HG03097 (cell line): ENCODE data around the gene PACSIN2.
"Not testable (repeated sequence)": the region's sequence is repeated elsewhere in the genome, so short reads cannot be mapped to it uniquely, and the experiment has no call there.

Experiments
- ATAC-seq: cut with Tn5 transposase; IDR thresholded peaks from one replicate; pipeline ENCODE4 v1.9.1; 2021; ENCODE audit not compliant: unreplicated experiment, low FRiP score

The PACSIN2 gene

DNA sequence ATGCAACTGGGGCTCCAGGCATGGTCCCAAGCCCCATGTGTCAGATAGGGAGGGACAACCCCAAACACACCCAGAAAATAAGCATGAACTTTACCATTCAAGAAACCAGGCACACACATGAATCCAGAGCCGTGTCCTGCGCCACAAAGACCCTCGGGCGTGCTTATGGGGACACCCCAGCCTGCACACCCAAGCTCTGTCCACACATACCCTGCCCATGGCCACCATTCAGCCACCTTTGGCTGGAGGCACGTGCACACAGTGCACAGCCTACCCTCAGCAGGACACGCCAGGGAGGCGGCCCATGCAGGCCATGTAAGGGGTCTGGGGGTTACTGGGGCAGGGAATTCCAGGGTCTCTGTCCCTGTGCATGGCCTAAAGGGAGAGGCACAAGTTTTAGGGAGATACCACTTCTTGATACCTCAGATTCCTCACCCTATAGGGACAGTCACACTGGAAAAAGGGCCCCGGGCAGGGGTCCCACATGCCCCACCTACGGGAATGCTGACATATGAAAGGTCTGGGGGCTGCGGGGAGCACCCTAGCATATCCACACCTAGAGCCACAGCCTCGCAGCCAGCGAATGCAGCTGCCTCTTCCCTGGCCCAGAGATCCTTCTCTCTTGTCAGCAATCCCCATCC, 20.6 kb downstream of the PACSIN2 start:
- ATAC-seq: no peak

DNA sequence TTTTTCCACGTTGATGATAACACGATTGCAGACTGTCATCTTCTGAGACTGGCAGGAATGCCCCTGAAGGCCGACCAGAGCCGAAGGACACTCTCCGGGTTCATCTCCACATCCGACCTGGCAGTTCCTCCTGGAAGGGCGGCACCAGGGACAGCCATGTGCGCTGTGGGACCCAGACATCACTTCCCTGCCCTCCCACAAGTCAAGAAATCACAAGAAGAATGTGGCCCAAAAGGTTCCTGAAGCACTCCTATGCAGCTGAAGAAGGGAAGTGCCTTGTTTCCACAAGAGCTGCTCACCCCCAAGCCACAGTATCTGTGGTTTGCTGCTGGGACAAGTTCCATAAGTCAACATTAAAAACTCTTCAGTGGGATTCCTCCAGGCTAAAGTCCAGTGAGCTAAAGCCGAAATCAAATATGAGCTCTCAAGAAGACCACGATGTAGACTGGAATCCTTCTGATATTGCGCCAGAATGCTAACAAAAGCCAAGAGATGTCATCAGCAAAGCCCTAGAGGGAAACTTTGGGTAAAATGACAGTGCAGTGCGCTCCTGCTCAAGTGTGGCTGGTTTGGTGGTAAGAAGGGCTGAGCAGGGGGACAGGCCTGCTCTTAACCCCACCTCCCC, 21.2 kb downstream of the PACSIN2 start:
- no peak for ATAC-seq

DNA sequence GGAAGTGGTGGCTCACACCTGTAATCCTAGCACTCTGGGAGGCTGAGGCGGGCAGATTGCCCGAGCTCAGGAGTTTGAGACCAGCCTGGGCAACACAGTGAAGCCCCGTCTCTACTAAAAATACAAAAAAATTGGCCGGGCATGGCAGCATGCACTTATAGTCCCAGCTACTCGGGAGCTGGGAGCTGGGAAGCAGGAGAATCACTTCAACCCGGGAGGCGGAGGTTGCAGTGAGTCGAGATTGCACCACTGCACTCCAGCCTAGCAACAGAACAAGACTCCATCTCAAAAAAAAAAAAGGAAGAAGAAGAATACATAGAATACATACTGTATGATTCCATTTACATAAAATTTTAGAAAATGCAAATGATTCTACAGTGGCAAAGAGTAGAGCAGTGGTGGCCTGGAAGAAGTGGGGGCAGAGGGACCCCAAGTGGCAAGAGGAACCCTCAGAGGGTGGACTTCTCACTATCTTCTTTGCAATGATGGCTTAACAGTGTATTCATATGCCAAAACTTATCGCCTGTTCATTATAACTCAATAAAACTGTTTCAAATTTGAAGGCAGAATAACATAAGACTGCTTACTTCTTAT, 22.0 kb downstream of the PACSIN2 start:
- ATAC-seq: no peak

DNA sequence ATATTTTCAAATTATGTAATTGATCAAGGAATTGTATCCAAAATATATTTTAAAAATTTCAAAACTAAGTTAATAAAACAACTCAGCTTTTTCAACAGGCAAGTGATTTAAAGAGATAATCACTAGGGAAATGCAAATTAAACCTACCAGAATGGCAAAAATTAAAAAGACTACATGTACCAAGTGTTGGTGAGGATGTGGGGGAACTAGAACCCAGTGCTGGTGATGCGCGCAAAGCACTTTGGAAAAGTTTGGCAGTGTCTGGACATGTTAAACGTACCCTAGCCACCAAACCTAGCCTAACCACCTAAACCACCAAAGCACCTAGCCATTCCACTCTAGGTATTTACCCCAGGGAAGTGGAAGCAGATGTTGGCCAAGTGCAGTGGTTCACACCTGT, 22.9 kb downstream of the PACSIN2 start:
- no peak for ATAC-seq

DNA sequence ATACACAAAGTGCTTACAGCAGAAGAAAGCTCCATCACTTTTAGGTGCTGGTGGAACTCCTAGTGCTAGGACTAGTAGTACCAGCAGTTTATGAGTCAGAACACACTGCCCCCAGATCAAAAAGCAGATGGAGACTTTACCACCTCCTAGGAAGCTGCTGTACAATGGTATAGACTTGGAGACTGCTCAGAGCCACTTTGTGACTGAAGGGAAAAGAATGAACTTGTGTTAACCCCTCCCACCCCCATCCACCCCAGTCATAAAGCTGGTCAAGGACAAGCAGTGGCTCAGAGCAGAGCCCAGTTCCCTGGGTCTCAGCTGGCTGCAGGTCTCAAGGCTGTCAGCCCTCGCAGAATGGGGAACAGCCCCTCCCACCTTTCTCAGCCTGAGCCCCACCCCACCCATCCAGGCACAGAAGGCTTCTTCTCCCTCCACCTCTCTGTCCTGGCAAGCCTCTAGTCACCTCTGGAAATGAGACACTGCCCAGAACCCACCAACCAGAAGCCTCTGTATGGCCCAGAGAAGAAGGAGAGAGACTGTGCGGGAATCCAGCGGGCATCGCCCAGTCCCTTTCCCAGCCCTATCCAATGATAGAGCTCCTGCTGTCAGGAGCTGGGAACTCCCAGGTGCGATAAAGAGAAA, 23.8 kb downstream of the PACSIN2 start:
- ATAC-seq: no peak

DNA sequence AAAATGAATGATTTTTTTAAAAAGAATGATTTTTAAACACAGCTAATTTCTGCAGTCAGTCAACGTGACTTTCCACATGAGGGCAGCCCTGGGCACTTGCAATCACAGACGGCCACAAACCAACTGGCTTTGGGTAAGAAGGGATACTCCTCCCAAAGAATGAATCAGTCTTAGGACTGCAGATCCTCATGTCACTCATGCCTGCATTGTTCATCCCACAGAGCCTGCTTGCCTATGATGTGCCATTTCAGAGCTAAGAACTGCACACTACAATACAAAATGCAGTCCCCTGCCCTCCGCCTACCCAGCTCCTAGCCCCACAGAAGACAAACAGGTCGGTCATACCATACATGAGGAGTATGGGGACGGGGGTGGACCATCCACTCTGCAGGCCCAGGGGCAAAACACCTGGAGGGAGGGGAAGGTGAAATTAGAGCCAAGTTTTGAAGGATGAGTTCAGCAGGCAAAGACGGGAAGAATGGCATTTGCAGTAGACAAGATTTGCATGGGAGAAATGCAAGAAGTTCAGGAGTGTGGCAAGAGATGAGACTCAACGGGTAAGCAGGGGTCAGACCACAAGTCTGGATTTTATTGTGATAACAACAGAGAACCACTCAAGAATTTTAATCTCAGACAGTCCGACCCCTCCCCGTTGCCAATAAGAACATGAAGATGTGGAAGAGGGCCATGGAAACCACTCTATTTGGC, 24.7 kb downstream of the PACSIN2 start:
- ATAC-seq: no peak

DNA sequence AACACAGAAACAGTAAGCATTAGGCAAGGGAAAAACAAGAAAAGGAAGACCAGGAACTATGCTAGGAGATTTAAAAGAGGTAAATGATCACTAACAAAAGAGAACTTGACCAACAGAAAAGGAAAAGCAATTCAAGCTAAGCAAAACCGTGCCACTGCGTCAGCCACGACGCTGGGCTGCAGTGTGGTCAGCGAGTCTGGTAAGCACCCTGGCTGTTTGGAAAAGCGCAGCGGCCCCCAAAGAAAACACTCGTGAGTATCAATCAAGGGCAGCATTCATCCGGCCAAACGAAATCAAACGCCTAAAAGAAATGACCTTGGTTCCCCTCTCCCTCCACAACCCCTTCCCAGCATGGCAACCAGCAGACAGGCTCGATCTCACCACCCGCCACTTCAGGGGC, 28.8 kb downstream of the PACSIN2 start:
- ATAC-seq: no peak

DNA sequence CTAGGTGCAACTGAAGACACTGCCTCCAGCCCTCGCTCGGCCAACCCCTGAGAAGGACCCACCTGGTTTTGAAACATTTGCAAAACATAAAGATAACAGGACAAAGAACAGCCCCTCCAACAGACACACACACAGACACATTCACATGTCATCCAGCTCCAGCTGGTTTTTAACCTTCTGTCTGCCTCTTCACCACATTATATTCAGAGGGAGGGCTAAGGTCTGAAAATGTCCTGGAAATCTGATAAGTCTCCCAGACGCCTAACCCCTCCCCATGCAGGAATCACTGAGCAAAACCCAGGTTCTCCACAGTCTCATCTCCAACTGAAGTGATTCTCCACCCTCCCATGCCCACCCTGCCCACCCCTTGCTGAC, 29.4 kb downstream of the PACSIN2 start:
- ATAC-seq: no peak

DNA sequence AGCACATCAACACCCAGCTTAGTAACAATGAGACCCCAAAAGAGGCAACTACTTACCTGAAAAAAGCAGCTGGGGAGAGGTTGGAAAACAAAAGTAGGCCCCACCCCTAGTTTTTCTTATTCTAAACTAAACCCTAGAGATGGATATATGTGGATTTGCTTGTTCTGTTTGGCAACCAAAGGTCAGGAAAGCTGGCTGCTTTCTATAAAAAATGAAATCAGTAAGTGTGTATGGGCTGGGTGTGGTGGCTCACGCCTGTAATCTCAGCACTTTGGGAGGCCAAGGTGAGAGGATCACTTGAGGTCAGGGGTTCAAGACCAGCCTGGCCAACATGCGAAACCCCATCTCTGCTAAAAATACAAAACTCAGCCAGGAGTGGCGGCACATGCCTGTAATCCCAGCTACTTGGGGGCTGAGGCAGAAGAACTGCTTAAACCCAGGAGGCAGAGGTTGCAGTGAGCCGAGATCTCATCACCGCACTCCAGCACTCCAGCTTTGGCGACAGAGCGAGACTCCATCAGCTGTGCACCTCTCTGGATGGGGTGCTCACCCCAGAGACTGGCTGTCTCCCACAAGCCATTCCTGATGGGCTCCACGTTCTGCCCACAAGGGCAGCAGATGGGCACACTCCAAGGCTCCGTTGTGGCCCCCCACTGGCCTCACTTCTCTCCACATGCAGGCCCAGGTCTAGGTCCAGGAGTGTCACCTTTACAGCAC, 30.0 kb downstream of the PACSIN2 start:
- no peak for ATAC-seq

DNA sequence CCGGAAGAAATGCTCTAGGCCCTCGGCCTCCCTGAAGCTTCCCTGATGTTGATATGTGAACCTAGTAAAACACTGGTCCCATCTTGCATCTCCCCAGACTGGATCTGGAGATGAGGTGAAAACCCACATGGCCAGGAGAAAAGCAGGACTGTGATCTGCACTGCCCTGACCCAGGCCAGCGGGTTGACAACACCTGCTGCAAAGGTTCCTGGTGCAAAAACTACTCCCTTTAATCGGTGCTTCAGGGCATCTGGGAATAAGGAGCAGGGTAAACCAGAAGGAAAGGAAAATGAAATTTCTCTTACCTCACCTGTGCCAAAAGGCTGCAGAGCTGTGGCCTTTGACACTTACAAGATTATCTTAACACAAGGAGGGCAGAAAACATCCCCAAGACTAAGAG, 30.6 kb downstream of the PACSIN2 start:
- no peak for ATAC-seq

DNA sequence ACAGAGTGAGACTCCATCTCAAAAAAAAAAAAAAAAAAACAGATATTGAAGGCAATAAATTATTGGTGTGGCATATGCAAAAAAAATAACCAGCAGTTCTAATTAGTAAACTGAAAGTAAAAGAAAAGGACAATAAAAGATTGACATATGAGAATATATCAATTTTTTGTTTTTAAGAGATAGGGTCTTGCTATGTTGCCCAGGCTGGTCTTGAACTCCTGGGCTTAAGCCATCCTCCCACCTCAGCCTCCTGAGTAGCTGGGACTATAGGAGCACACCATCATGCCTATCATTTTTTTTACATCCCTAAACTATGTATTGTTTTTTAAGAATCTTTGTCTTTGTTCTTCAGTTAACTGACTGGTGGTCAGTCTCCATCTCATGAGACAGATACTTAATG, 31.5 kb downstream of the PACSIN2 start:
- ATAC-seq: no peak

DNA sequence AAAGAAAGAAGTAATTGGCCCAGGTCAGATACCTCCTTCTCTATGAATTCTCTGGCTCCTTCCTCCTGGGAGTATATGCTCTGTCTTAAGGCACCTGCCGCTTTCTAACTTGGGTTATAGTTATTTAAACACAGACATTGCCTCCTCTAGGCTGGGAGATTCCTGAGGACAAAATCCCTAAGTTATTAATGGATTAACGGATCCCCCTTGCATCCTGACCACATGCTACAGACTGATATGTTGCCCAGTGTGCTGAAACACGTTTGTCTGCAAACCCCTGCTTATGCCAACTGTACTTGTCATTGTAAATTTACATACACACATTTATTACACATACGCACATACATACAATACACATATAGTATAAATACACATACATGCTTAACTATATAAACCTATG, 35.3 kb downstream of the PACSIN2 start:
- ATAC-seq: no peak

DNA sequence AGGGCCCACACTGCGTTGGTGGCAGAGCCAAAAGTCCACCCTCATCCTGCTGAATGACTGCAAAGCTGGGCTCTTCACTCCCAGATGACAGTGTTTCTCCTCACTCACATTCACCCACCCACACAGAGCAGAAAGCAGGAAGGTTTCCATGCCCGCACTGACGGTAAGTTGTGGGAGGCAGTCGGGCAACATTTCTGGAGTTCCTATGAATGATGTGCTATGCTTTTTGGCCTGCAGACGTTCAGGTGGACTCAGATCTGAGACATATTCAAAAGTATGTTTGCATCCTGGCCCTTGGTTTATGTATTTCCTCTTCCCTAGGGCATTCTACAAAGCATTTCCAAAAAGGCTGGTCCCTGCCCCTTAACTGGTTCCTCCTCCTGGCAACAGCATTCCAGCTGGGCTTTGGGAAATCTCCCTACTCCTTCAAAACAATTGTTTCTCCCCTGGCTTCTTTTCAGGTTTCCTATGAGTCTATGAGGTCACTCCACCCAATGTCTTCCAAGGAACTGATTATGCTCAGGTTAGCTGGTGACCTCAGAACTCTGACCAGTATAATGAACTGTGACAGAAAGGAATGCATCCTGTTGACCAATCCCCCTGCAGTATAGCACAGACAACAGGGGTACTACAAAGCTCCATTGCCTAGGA, 36.4 kb downstream of the PACSIN2 start:
- ATAC-seq: no peak

DNA sequence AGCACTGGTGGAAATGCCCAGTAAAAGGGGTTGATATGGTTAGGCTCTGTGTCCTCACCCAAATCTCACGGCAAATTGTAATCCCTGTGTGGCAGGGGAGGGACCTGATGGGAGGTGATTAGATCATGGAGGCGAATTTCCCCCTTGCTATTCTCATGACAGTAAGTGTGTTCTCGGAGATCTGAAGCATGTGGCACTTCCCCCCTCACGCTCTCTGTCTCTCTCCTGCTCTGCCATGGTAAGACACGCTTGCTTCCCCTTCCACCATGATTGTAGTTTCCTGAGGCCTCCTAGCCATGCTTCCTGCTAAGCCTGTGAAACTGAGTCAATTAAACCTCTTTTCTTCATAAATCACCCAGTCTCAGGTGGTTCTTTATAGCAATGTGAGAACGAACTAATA, 37.4 kb downstream of the PACSIN2 start:
- no peak for ATAC-seq

DNA sequence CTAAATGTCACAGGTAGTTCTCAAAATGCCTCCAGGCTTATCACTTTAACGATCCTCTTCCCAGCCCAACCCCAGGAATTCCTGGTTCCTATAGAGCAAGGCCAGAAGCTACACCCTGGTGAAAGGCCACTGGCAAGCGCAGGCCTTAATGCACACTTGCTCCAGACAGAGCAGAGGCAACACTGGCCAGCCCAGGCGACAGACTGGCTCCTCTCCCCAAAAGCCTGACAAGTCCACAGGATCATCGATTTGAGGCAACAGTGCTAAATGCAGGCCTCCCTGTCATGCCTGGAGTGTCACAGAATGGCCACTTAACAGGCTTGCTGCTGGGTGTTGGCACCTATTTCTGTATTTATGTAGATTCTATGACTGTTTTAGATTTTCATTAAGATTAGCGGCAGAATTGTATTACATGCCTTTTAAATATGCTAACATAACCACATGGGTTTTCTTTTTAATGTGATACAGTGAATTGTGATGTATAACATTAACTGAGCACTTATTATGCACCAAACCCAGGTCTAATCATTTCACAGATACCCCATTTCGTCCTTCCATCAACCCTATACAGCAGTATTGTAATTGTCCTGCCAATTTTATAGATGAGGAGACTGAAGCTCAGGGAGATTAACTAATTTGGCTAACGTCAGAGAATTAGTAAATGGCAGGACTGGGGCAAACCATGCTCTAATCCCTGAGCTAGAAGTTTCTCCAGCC, 38.6 kb downstream of the PACSIN2 start:
- ATAC-seq: no peak

DNA sequence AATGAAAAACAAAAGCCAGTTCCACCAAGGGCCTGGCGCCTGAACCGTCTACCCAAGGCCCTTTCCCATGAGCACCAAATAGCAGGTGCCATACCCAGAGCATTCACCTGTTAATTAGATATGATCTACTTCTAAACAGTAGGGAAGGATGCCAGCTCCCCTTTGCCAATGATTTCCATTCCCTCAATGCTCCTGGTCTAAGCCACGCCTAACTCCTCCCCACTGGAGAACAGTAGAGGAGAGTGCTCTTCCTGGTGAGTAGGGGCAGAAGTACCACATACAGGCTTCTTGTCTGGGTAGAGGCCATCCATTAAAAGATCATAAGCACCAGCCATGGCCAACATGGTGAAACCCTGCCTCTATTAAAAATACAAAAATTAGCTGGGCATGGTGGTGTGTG, 40.7 kb downstream of the PACSIN2 start:
- no peak for ATAC-seq

DNA sequence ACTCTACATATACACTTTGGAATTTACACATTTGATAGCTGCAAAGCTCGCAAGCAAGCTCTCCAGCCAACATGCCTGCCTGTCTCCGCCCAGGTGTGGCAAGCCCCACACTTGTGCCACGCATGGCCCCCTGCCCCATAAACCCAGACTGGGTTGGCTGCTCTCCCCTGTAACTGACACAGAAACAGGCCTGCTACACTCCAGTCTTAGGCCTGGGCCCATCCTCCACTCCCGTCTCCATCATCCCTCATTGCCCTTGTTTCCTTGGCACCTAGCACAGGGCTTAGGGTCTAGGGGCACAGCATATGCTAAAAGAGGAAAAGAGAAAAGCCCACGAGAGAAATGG, 41.4 kb downstream of the PACSIN2 start:
- ATAC-seq: no peak

DNA sequence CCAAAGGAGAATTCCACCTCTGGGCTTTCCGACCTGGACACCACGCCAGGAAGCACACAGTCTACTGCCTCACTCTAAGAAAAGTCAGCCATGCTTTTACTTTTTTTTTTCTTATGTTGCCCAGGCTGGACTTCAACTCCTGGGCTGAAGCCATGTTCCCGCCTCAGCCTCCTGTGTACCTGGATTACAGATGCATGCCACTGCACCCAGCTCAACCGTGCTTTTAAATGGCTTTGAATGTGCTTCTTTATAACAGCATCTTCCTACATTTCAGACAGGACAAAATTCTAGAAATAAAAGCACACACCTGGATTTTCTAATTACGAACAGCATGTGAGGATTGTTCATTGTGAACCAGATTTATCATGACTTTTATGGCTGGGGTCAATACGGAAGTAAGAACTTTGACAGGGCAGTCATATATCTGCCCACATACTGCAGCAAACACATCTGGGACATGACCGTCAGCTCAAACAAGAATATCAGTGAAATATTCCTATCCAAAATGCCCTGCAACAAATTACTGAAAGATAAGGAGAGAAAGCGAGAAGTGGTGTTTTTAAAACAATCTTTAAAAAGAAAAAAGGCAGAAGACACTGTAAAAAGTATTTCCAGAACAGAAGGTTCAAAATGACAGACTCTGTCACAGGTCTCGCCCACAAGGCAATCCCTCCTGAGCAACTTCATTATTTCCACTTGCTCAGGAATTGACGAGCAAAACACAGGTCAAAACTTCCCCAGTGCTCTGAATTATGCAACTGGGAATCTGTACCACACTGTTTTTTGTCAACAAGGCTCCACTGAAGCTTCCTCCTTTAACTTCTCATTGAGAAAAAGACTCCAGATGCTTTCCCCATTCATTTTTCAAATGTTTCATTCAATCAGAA, 42.1 kb downstream of the PACSIN2 start:
- no peak for ATAC-seq

DNA sequence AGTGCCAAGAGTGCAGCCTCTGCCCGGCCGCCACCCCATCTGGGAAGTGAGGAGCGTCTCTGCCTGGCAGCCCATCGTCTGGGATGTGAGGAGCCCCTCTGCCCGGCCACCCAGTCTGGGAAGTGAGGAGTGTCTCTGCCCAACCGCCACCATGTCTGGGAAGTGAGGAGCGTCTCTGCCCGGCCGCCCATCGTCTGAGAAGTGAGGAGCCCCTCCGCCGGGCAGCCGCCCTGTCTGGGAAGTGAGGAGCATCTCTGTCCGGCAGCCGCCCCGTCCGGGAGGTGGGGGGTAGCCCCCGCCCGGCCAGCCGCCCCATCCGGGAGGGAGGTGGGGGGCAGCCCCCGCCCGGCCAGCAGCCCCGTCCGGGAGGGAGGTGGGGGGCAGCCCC, 43.5 kb downstream of the PACSIN2 start:
- ATAC-seq: not testable (repeated sequence)
